ENCODE measurements around the gene WNK2.

WNK2 gene

GRCh38 chr9:93203026-93203717, 19.2 kb downstream of the WNK2 start:
- no peak for DNase-seq

- DNase-seq, result no peak
Observed at GRCh38 chr9:93203718-93204469, 20.0 kb downstream of the WNK2 start.

GRCh38 chr9:93204470-93205043, 20.6 kb downstream of the WNK2 start:
- no peak for DNase-seq

GRCh38 chr9:93205045-93205768, 21.3 kb downstream of the WNK2 start:
- DNase-seq, result no peak

GRCh38 chr9:93205896-93206575, 22.1 kb downstream of the WNK2 start:
- no peak for DNase-seq

- no peak for DNase-seq
Observed at GRCh38 chr9:93206576-93207155, 22.7 kb downstream of the WNK2 start.

- DNase-seq, result no peak
Observed at GRCh38 chr9:93207326-93207814, 23.4 kb downstream of the WNK2 start.

- no peak for DNase-seq
Observed at GRCh38 chr9:93207860-93208734, 24.2 kb downstream of the WNK2 start.

GRCh38 chr9:93209097-93209496, 25.2 kb downstream of the WNK2 start:
- no peak for DNase-seq

GRCh38 chr9:93209576-93210323, 25.8 kb downstream of the WNK2 start:
- no peak for DNase-seq

- DNase-seq, result no peak
Observed at GRCh38 chr9:93210324-93210973, 26.5 kb downstream of the WNK2 start.

- no peak for DNase-seq
Observed at GRCh38 chr9:93210974-93211653, 27.2 kb downstream of the WNK2 start.

GRCh38 chr9:93211654-93212001, 27.7 kb downstream of the WNK2 start:
- DNase-seq, result no peak

- no peak for DNase-seq
Observed at GRCh38 chr9:93212409-93212808, 28.5 kb downstream of the WNK2 start.

GRCh38 chr9:93216073-93216365, 32.1 kb downstream of the WNK2 start:
- no peak for DNase-seq

- DNase-seq, result no peak
Observed at GRCh38 chr9:93217706-93218105, 33.8 kb downstream of the WNK2 start.

- DNase-seq, result no peak
Observed at GRCh38 chr9:93218161-93218560, 34.2 kb downstream of the WNK2 start.

GRCh38 chr9:93218671-93219420, 34.9 kb downstream of the WNK2 start:
- DNase-seq, result no peak

- DNase-seq, result no peak
Observed at GRCh38 chr9:93219692-93220091, 35.8 kb downstream of the WNK2 start.
